ENCODE results near the gene GPSM3.

The GPSM3 gene

DNA sequence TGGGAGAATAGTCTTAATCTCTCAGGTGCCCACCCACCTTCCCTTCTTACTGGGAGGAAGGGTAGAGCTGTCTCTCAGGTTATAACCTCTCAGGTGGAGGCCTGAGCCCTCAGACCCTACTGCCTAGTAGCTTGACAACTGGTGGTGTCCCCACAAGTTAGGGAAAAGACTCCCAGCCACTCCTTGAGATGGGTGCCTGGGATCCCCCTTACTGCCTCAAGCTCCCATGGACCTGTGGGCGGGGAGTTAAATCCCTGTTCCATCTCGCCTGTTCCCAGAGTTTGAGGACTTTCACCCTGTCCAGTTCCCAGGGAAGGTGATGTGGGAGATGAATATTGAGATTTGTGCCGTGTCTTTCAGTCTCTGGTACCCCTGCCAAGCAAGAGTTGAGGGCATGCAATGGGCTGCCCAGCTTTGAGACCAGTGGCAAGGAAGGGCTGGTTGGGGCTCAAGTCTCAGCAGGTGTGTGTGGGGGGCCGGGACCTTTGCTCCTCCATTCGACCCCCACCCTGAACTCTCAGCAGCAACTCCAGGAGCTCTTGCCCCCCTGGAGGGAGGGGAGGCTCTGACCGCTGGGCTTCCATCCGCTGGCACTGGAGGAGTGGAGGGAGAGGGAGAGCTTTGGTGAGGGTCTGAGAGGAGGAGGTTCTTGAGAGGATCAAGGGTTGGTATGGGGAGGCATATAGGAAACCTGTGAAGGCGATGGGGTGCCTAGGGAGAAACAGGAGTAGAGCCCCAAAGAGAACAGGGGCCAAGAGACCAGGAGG lies 1.3 kb downstream of the GPSM3 start:
- no peak for TF ChIP-seq EP300 (IDR thresholded peaks at IDR 0.05; ENCODE audit: borderline replicate concordance)
- TF ChIP-seq, protein P1, sequence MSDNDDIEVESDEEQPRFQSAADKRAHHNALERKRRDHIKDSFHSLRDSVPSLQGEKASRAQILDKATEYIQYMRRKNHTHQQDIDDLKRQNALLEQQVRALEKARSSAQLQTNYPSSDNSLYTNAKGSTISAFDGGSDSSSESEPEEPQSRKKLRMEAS (IDR thresholded peaks at IDR 0.05) = no peak
- TF ChIP-seq, protein P2, sequence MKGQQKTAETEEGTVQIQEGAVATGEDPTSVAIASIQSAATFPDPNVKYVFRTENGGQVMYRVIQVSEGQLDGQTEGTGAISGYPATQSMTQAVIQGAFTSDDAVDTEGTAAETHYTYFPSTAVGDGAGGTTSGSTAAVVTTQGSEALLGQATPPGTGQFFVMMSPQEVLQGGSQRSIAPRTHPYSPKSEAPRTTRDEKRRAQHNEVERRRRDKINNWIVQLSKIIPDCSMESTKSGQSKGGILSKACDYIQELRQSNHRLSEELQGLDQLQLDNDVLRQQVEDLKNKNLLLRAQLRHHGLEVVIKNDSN (IDR thresholded peaks at IDR 0.05) = no peak
- no peak for TF ChIP-seq EGR1 (IDR thresholded peaks at IDR 0.05)
- no peak for TF ChIP-seq FOXM1 (IDR thresholded peaks at IDR 0.05; ENCODE audit: borderline replicate concordance, low read depth)
- TF ChIP-seq TCF12 (IDR thresholded peaks at IDR 0.05; ENCODE audit: low read depth) = no peak
- no peak for TF ChIP-seq NFIC (IDR thresholded peaks at IDR 0.05)
- no peak for TF ChIP-seq ZBTB7A (IDR thresholded peaks at IDR 0.05; ENCODE audit: low read depth)

DNA sequence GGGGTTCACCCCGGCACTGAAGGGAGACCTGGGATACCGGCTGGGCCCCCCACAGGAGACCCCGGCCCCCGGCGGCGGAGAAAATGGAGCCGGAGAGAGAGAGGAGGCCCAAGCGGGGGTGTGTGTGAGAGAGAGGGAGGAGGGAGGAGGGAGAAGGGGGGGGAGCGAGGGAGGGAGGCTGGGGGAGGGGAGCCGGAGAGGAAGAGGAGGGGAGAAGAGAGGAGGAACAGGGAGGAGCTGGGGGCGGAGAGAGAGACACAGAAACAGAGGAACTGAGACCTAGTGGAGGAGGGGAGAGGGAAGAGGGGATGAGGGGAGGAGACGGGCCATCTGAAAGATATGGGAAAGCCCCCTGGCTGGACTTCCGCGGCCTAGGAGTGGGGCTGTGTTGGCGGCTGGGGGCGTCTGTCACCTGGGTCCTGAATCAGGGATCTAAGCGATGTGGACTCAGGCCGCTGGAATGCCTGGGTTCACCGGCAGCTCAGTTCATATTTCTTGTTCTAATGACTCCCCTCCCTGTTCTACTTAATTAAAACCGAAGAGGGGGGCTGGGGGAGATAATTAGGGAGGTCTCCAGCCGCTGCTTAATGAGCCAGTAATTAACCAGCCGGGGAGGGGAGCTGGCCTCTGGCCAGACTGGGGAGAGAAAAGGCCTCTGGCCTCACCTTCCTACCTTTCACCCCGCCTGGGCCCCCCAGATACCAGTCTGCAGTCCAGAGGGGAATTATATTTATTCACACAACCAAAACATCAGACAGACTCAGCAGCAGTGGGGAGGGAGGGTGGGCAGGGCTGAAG lies 2.2 kb downstream of the GPSM3 start, which contains the start of gene PBX2:
TSS of gene PBX2 (minus strand) at position 149 of the 798 bp plus-strand sequence. CDS start 287 bp downstream, outside the sequence.
- TF ChIP-seq, protein P2 (IDR thresholded peaks at IDR 0.05) = no peak
- TF ChIP-seq EGR1 (IDR thresholded peaks at IDR 0.05) (peak; percentile 49), EP300 (IDR thresholded peaks at IDR 0.05; ENCODE audit: borderline replicate concordance) (no peak), TEAD4 (IDR thresholded peaks at IDR 0.05) (peak; percentile 37; the same call in 1 of the 2 replicates), TCF12 (IDR thresholded peaks at IDR 0.05; ENCODE audit: low read depth) (no peak), NFIC (IDR thresholded peaks at IDR 0.05) (peak; percentile 28; the same call in 1 of the 2 replicates), TAF1 (IDR thresholded peaks at IDR 0.05; ENCODE audit: low read depth) (0 out of 2 replicates have a peak, but pooled peaks have one; percentile 18), YY1 (IDR thresholded peaks at IDR 0.05; ENCODE audit: low read depth) (0 out of 2 replicates have a peak, but pooled peaks have one; percentile 38)
- TF ChIP-seq, protein P1 (IDR thresholded peaks at IDR 0.05) = no peak

DNA sequence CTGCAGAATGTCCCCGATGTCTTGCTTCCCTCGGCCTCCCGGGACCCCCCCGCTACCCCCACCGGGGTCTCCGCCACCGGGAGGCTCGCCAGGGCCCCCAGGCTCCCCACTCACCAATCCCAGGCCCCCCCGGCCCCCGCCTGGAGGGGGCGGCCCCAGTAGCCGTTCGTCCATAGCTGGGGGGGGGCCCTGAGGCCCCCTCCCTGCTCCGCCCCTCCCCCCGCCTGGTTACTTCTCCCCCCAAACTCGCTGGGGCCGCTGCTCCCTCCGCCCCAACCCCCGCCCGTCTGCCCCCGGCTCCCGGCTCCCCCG lies 2.7 kb downstream of the GPSM3 start:
- TF ChIP-seq ZBTB7A (IDR thresholded peaks at IDR 0.05; ENCODE audit: low read depth) (peak; percentile 31; the same call in 1 of the 2 replicates), YY1 (IDR thresholded peaks at IDR 0.05; ENCODE audit: low read depth) (no peak)
- TF ChIP-seq, protein P2 (IDR thresholded peaks at IDR 0.05) = no peak

DNA sequence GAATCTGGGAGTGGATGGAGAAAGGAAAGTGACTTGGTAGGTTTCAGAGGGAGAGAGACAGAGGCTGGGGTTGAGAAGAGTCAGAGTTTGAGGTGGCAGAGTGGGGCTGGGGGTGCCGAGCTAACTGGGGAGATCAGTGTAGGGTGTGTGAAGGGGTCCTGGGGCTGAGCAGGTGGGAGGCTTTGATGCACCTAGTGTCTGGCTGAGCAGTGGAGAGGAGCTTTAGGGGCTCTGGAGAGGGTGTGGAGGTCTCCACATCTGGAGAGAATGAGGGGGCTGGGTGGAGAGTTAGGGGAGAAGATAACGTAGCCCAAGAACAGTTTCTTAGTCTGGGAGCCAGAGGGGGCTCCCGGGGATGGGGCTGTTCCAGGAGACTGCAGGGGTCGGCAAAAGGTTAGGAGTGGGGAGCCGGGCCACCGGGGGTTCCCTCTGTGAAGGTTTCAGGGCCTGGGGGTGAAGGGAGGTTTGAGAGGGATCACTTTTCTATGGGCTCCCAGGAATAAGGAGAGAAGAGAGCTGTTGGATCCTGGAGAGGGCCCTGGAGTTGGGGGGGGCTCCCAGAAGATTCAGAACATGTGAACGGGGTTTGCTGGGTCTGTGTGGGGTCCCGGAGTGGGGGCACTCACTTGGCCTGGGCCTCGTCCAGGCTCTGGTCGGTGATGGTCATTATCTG lies 3.2 kb downstream of the GPSM3 start:
- TF ChIP-seq NFIC (IDR thresholded peaks at IDR 0.05) (no peak), TCF12 (IDR thresholded peaks at IDR 0.05; ENCODE audit: low read depth) (no peak), CEBPB (IDR thresholded peaks at IDR 0.05) (no peak)

DNA sequence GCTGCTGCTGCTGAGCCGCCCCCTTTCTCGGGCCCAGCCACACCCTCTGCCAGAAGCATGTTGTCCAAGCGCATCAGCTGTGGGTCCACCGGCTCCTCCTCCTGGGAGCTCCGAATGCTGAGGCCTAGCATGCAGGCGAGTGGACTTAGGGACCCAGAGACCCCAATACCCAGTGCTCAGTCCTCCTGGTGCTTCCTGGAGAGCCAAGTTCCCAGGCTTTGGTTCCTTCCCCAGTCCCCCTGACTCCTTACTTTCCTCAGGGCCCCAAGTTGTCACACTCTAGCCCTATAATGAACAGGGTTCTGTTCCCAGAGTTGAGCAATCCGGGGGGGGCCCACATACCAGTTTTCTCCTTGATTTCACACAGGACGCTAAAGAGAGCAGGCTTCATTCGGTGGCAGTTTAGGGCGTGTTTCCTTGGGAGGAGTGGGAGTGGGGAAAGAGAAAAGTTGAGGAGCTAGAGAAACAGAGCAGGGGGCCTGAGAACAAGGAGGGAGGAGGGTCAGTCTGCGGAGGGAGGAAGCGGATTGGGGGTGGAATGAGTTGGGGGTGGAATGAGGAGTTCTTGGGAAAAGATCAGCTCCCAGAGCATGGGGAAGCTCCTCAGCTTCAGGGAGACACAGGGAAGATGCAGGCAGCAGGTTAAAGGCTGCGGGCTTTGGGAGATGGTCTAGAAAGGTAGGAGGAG lies 3.9 kb downstream of the GPSM3 start:
- TF ChIP-seq YY1 (IDR thresholded peaks at IDR 0.05; ENCODE audit: low read depth) (no peak), ZBTB7A (IDR thresholded peaks at IDR 0.05; ENCODE audit: low read depth) (no peak)
- TF ChIP-seq, protein P1 (IDR thresholded peaks at IDR 0.05) = no peak
- TF ChIP-seq, protein P2 (IDR thresholded peaks at IDR 0.05) = no peak

DNA sequence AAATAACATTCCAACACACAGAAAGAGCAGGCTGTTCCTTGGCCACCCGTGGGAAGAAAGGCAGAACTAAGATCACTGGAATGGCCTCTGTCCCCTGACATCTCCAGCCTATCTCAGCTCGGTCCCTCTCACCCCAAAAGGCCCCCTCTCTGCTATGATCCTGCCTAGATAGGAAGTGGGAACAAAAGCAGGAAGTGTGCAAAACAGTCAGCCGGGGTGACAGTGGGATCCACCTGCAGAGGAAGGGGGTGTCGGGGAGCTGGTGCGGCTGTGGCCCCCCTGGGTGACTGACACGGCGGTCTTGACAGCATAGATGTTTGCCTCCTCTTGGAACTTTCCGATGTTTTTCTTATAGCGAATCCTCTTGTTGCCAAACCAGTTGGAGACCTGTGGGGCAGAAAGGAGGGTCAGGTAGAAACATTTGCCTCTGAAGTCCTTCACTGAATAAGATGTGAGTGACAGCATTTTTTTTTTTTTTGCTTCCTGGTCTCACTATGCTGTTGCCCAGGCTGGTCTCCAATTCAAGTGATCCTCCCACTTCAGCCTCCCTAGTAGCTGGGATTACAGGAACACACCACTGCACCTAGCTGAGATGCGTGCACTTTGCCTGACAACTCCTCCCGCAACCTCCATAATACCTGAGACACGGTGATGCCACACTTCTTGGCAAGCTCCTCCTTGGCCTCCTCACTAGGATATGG lies 5.3 kb downstream of the GPSM3 start:
- TF ChIP-seq, protein P3, sequence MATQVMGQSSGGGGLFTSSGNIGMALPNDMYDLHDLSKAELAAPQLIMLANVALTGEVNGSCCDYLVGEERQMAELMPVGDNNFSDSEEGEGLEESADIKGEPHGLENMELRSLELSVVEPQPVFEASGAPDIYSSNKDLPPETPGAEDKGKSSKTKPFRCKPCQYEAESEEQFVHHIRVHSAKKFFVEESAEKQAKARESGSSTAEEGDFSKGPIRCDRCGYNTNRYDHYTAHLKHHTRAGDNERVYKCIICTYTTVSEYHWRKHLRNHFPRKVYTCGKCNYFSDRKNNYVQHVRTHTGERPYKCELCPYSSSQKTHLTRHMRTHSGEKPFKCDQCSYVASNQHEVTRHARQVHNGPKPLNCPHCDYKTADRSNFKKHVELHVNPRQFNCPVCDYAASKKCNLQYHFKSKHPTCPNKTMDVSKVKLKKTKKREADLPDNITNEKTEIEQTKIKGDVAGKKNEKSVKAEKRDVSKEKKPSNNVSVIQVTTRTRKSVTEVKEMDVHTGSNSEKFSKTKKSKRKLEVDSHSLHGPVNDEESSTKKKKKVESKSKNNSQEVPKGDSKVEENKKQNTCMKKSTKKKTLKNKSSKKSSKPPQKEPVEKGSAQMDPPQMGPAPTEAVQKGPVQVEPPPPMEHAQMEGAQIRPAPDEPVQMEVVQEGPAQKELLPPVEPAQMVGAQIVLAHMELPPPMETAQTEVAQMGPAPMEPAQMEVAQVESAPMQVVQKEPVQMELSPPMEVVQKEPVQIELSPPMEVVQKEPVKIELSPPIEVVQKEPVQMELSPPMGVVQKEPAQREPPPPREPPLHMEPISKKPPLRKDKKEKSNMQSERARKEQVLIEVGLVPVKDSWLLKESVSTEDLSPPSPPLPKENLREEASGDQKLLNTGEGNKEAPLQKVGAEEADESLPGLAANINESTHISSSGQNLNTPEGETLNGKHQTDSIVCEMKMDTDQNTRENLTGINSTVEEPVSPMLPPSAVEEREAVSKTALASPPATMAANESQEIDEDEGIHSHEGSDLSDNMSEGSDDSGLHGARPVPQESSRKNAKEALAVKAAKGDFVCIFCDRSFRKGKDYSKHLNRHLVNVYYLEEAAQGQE (IDR thresholded peaks at IDR 0.05; ENCODE audit: low read depth) = no peak
- TF ChIP-seq EGR1 (IDR thresholded peaks at IDR 0.05) (no peak), ZBTB7A (IDR thresholded peaks at IDR 0.05; ENCODE audit: low read depth) (no peak), FOXM1 (IDR thresholded peaks at IDR 0.05; ENCODE audit: borderline replicate concordance, low read depth) (no peak), EP300 (IDR thresholded peaks at IDR 0.05; ENCODE audit: borderline replicate concordance) (no peak), CEBPB (IDR thresholded peaks at IDR 0.05) (no peak), TEAD4 (IDR thresholded peaks at IDR 0.05) (no peak), CREB1 (IDR thresholded peaks at IDR 0.05; ENCODE audit: low read depth) (no peak), NFIC (IDR thresholded peaks at IDR 0.05) (no peak), YY1 (IDR thresholded peaks at IDR 0.05; ENCODE audit: low read depth) (no peak)
- TF ChIP-seq, protein P1 (IDR thresholded peaks at IDR 0.05) = no peak

Data from Ishikawa (cell line).